Measurements from ENCODE around the gene CEACAM19. TPM values are rescaled to one million over a fixed set of nuclear protein-coding genes. Genes with fewer than 3 reads are reported as not detected.

Gene CEACAM19
- total and polyA plus RNA-seq, 9 of the 15 experiments (the other 6 are each of a cell fraction or from before 2014, with no cell fraction given): 0.15 to 0.30 (median 0.23) TPM; not detected in 5

DNA sequence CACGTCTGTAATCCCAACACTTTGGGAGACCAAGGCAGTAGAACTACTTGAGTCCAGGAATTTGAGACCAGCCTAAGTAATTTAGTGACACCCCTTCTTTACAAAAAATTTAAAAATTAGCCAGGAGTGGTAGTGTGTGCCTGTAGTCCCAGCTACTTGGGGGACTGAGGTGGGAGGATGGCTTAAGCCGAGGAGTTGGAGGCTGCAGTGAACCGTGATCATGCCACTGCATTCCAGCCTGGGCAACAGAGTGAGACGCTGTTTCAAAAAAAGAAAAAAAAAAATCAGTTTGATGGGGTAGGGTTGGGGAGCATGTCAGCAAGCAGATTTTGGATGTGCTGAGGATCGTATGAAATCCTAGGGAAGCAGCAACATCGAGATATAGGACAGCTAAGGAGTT, 4.2 kb downstream of the CEACAM19 start:
- in situ Hi-C loops (cut with MboI) (no loop called here), intact Hi-C loops (cut with micrococcal nuclease) (no loop called here)
- H3K9me3 ChIP-seq (replicated peaks; ENCODE audit: control insufficient read depth, insufficient read depth, low read depth, low read length): no peaks in the 10 kb centered on the region
- FAIRE-seq (no peak), DNase-seq (ENCODE audit: extremely low read depth in 1 of 4, low spot score in 3 of 4) (no peak), ATAC-seq (no peak)
- H3K27ac ChIP-seq (ENCODE audit: extremely low read depth, low read depth, low read length): no peak overlapping the region
- peaks cover 0 to 7% of the 10 kb centered on the region in 2 experiments; a peak in 1 of 5 replicates for H3K4me1 ChIP-seq (replicated peaks in 1 of 2; ENCODE audit: control insufficient read depth in 2 of 2, insufficient read depth in 2 of 2, low read length in 2 of 2)
- H3K9me1 ChIP-seq (ENCODE audit: control insufficient read depth, insufficient read depth, low read length): no peaks in the 10 kb centered on the region
- no peaks in the 10 kb centered on the region for H3K79me2 ChIP-seq (ENCODE audit: control insufficient read depth, insufficient read depth, low read length)
- no TSS peak for BruUV-seq (replicated peaks)
- WGBS (ENCODE audit: insufficient coverage, low coverage, missing lambda C conversion rate): 39% methylated on average over 6 of the region's 6 CpGs
- no peak overlapping the region for H3K9ac ChIP-seq (ENCODE audit: insufficient read depth in 1 of 2, low read depth in 2 of 2, low read length in 2 of 2)
- no peak overlapping the region for H3K4me3 ChIP-seq
- no peak overlapping the region for H3K4me2 ChIP-seq (ENCODE audit: insufficient read depth, low read length)
- H3K27me3 ChIP-seq (ENCODE audit: control insufficient read depth in 2 of 2, insufficient read depth in 2 of 2, low read length in 2 of 2): no peaks in the 10 kb centered on the region
- H2AFZ ChIP-seq (ENCODE audit: low read depth, low read length): no peak overlapping the region
- no peaks in the 10 kb centered on the region for H3K36me3 ChIP-seq (ENCODE audit: control insufficient read depth, insufficient read depth, low read length)
- ChIA-PET CTCF (ENCODE audit: low intra/inter-chr PET ratio) (interaction anchor here (0.6 kb wide), 1 partner anchor 191 kb away, joined by 4 read pairs; no protein-coding TSS in a partner anchor), POLR2A (interaction anchor here (0.6 kb wide), 2 partner anchors 9 to 176 kb away, joined by 3 read pairs; no protein-coding TSS in a partner anchor)
- no peaks in the 10 kb centered on the region; the same call in 1 of the 2 replicates for H4K20me1 ChIP-seq (replicated peaks; ENCODE audit: control insufficient read depth, insufficient read depth, low read length)
- TF ChIP-seq, protein P1, sequence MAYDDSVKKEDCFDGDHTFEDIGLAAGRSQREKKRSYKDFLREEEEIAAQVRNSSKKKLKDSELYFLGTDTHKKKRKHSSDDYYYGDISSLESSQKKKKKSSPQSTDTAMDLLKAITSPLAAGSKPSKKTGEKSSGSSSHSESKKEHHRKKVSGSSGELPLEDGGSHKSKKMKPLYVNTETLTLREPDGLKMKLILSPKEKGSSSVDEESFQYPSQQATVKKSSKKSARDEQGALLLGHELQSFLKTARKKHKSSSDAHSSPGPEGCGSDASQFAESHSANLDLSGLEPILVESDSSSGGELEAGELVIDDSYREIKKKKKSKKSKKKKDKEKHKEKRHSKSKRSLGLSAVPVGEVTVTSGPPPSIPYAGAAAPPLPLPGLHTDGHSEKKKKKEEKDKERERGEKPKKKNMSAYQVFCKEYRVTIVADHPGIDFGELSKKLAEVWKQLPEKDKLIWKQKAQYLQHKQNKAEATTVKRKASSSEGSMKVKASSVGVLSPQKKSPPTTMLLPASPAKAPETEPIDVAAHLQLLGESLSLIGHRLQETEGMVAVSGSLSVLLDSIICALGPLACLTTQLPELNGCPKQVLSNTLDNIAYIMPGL (CRISPR knock-in tag; IDR thresholded peaks at IDR 0.05): no peak
- TF ChIP-seq POLR2AphosphoS5 (IDR thresholded peaks at IDR 0.05; ENCODE audit: control insufficient read depth, insufficient read depth, low read depth, low read length) (no peak), ZFP30 (CRISPR knock-in tag; IDR thresholded peaks at IDR 0.05; ENCODE audit: borderline replicate concordance) (no peak), RAD21 (CRISPR knock-in tag; conservative IDR thresholded peaks at IDR 0.05 in 1 of 2, IDR thresholded peaks at IDR 0.05 in 1 of 2) (no peak), C11orf30 (IDR thresholded peaks at IDR 0.05; ENCODE audit: low read depth) (no peak), HEY1 (CRISPR knock-in tag; IDR thresholded peaks at IDR 0.05; ENCODE audit: borderline replicate concordance) (no peak), HDAC2 (IDR thresholded peaks at IDR 0.05) (no peak), ADNP (tag; IDR thresholded peaks at IDR 0.05) (no peak), NFRKB (IDR thresholded peaks at IDR 0.05; ENCODE audit: low read depth) (no peak), HDAC8 (tag; IDR thresholded peaks at IDR 0.05) (no peak)
- TF ChIP-seq, protein P2, sequence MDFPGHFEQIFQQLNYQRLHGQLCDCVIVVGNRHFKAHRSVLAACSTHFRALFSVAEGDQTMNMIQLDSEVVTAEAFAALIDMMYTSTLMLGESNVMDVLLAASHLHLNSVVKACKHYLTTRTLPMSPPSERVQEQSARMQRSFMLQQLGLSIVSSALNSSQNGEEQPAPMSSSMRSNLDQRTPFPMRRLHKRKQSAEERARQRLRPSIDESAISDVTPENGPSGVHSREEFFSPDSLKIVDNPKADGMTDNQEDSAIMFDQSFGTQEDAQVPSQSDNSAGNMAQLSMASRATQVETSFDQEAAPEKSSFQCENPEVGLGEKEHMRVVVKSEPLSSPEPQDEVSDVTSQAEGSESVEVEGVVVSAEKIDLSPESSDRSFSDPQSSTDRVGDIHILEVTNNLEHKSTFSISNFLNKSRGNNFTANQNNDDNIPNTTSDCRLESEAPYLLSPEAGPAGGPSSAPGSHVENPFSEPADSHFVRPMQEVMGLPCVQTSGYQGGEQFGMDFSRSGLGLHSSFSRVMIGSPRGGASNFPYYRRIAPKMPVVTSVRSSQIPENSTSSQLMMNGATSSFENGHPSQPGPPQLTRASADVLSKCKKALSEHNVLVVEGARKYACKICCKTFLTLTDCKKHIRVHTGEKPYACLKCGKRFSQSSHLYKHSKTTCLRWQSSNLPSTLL (IDR thresholded peaks at IDR 0.05): no peak
- TF ChIP-seq, protein P3, sequence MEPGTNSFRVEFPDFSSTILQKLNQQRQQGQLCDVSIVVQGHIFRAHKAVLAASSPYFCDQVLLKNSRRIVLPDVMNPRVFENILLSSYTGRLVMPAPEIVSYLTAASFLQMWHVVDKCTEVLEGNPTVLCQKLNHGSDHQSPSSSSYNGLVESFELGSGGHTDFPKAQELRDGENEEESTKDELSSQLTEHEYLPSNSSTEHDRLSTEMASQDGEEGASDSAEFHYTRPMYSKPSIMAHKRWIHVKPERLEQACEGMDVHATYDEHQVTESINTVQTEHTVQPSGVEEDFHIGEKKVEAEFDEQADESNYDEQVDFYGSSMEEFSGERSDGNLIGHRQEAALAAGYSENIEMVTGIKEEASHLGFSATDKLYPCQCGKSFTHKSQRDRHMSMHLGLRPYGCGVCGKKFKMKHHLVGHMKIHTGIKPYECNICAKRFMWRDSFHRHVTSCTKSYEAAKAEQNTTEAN (CRISPR knock-in tag; IDR thresholded peaks at IDR 0.05): no peak
